ENCODE data around the gene SEPTIN12. TPM values are rescaled to one million over a fixed set of nuclear protein-coding genes. Genes with fewer than 3 reads are reported as not detected.

SEPTIN12 gene
- polyA plus RNA-seq, 1 donor from 2014 or later: 1.8 TPM

DNA sequence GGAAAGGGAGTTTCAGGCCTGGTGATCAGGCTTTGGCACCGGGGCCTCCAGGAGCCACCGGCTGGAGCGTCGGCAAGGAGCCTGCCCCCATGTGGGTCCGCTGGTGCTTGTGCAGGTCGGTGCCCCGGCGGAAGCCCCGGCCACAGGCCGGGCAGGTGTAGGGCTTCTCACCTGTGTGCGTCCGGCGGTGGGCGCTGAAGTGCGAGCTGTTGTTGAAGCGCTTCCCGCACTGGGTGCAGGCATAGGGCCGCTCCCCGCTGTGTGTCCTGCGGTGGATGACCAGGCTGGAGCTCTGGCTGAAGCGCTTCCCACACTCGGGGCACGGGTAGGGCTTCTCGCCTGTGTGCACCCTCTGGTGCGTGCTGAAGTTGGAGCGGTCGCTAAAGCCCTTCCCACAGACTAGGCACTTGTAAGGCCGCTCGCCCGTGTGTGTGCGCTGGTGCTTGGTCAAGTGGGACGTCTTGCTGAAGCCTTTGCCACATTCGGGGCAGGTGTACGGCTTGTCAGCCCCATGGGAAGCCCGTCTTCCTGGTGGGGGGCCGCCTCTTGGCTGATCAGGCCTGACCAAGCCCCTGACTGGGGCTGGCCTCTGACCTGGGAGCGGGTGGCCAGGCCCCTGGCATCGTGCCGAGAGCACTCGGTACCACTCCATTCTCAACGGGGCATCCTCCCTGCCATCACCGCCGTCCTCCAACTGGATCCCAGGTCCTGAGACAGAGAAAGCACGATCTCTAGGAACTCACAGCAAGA is 35.6 kb downstream of the SEPTIN12 start:
- TF ChIP-seq POLR2AphosphoS5 (IDR thresholded peaks at IDR 0.05): no peak
- TF ChIP-seq RAD21 (conservative IDR thresholded peaks at IDR 0.05): no peak
- TF ChIP-seq MXI1 (conservative IDR thresholded peaks at IDR 0.05; ENCODE audit: poor library complexity, severe bottlenecking): no peak
- TF ChIP-seq CTCF (IDR thresholded peaks at IDR 0.05; ENCODE audit: poor library complexity, severe bottlenecking): no peak
- TF ChIP-seq EP300 (conservative IDR thresholded peaks at IDR 0.05; ENCODE audit: poor library complexity, severe bottlenecking): no peak
- no peak for TF ChIP-seq SMC3 (conservative IDR thresholded peaks at IDR 0.05; ENCODE audit: poor library complexity)
- TF ChIP-seq, protein P1, sequence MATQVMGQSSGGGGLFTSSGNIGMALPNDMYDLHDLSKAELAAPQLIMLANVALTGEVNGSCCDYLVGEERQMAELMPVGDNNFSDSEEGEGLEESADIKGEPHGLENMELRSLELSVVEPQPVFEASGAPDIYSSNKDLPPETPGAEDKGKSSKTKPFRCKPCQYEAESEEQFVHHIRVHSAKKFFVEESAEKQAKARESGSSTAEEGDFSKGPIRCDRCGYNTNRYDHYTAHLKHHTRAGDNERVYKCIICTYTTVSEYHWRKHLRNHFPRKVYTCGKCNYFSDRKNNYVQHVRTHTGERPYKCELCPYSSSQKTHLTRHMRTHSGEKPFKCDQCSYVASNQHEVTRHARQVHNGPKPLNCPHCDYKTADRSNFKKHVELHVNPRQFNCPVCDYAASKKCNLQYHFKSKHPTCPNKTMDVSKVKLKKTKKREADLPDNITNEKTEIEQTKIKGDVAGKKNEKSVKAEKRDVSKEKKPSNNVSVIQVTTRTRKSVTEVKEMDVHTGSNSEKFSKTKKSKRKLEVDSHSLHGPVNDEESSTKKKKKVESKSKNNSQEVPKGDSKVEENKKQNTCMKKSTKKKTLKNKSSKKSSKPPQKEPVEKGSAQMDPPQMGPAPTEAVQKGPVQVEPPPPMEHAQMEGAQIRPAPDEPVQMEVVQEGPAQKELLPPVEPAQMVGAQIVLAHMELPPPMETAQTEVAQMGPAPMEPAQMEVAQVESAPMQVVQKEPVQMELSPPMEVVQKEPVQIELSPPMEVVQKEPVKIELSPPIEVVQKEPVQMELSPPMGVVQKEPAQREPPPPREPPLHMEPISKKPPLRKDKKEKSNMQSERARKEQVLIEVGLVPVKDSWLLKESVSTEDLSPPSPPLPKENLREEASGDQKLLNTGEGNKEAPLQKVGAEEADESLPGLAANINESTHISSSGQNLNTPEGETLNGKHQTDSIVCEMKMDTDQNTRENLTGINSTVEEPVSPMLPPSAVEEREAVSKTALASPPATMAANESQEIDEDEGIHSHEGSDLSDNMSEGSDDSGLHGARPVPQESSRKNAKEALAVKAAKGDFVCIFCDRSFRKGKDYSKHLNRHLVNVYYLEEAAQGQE (IDR thresholded peaks at IDR 0.05; ENCODE audit: borderline replicate concordance): no peak
- TF ChIP-seq EZH2 (IDR thresholded peaks at IDR 0.05; ENCODE audit: borderline replicate concordance, insufficient read depth, low read length, poor library complexity, severe bottlenecking): no peak
- TF ChIP-seq TAF1 (IDR thresholded peaks at IDR 0.05; ENCODE audit: low read depth): no peak
- Histone ChIP-seq H3K4me3 (ENCODE audit: low read length) (no peak overlapping the region), H3K4me2 (ENCODE audit: low read length) (no peak overlapping the region), H3K36me3 (ENCODE audit: insufficient read depth, low read length) (peaks cover 5% of the 10 kb centered on the region), H3K9me2 (ENCODE audit: insufficient read depth, low read length) (no peaks in the 10 kb centered on the region), H3K27ac (ENCODE audit: low read length) (no peak overlapping the region), H3K79me2 (replicated peaks; ENCODE audit: insufficient read depth, low read length) (no peaks in the 10 kb centered on the region), H3F3A (ENCODE audit: insufficient read depth, low read length, poor library complexity, severe bottlenecking) (no peaks in the 10 kb centered on the region), H3K9me3 (ENCODE audit: low read length) (no peaks in the 10 kb centered on the region), H3K9ac (ENCODE audit: low read length) (no peak overlapping the region), H4K20me1 (ENCODE audit: insufficient read depth) (no peaks in the 10 kb centered on the region), H2AFZ (ENCODE audit: low read depth, low read length) (no peak overlapping the region), H3K27me3 (ENCODE audit: insufficient read depth, low read depth, low read length) (no peaks in the 10 kb centered on the region)

- no peak overlapping the region for H3K27ac ChIP-seq (ENCODE audit: low read length)
- peaks cover 4% of the 10 kb centered on the region for H3K36me3 ChIP-seq (ENCODE audit: insufficient read depth, low read length)
Measured at GRCh38 chr16:4750896-4751295, 37.2 kb downstream of the SEPTIN12 start.

More at GRCh38 chr16:4750896-4751295, 37.2 kb downstream of the SEPTIN12 start:
- no peak overlapping the region for H3K4me3 ChIP-seq (ENCODE audit: low read length)
- no peaks in the 10 kb centered on the region for H3K9me3 ChIP-seq (ENCODE audit: low read length)
- H3K4me2 ChIP-seq (ENCODE audit: low read length): no peak overlapping the region
- H3K79me2 ChIP-seq (replicated peaks; ENCODE audit: insufficient read depth, low read length): no peaks in the 10 kb centered on the region
- H3K9ac ChIP-seq (ENCODE audit: low read length): no peak overlapping the region
- TF ChIP-seq POLR2AphosphoS5 (IDR thresholded peaks at IDR 0.05) (no peak), RAD21 (conservative IDR thresholded peaks at IDR 0.05) (no peak), EP300 (conservative IDR thresholded peaks at IDR 0.05; ENCODE audit: poor library complexity, severe bottlenecking) (no peak), EZH2 (IDR thresholded peaks at IDR 0.05; ENCODE audit: borderline replicate concordance, insufficient read depth, low read length, poor library complexity, severe bottlenecking) (no peak), TAF1 (IDR thresholded peaks at IDR 0.05; ENCODE audit: low read depth) (no peak), MXI1 (conservative IDR thresholded peaks at IDR 0.05; ENCODE audit: poor library complexity, severe bottlenecking) (no peak)
- TF ChIP-seq, protein P1 (IDR thresholded peaks at IDR 0.05; ENCODE audit: borderline replicate concordance): no peak
- H4K20me1 ChIP-seq (ENCODE audit: insufficient read depth): no peaks in the 10 kb centered on the region
- no peaks in the 10 kb centered on the region for H3K9me2 ChIP-seq (ENCODE audit: insufficient read depth, low read length)
- H3K27me3 ChIP-seq (ENCODE audit: insufficient read depth, low read depth, low read length): no peaks in the 10 kb centered on the region
- no peak overlapping the region for H2AFZ ChIP-seq (ENCODE audit: low read depth, low read length)
- H3F3A ChIP-seq (ENCODE audit: insufficient read depth, low read length, poor library complexity, severe bottlenecking): no peaks in the 10 kb centered on the region

Data from neural cell (in vitro differentiated cells).